Uterus (tissue), 4 donors: ENCODE data around the gene SNTG2. TPM values are rescaled to one million over a fixed set of nuclear protein-coding genes. Genes with fewer than 3 reads are reported as not detected.
A peak's percentile ranks its signal among the peaks of the same experiment; 100 is the strongest.

ENCODE experiments used
- DNase-seq, 2 donors: peaks; one replicate each; pipeline ENCODE4 v3.0.0-alpha.2; 2019 to 2020
- H3K27ac ChIP-seq, 2 donors: fragments of 200-600 bp; sonication (generic); 1 replicate in 1 of 2; 2 replicates in 1 of 2; pipeline ENCODE4 v1.5.1; 2016 to 2018
- H3K27me3 ChIP-seq, 2 donors: fragments of 200-600 bp; sonication (generic); one replicate each; pipeline ENCODE4 v1.5.1; 2018 to 2019; ENCODE audit warnings: control low read depth in 1 of 2
- H3K36me3 ChIP-seq, 2 donors: fragments of 200-600 bp; sonication (generic); one replicate each; pipeline ENCODE4 v1.5.1; 2019; ENCODE audit warnings: control low read depth in 1 of 2
- H3K4me1 ChIP-seq, 2 donors: fragments of 200-600 bp; sonication (generic); one replicate each; pipeline ENCODE4 v1.5.1; 2018 to 2019; ENCODE audit warnings: control low read depth in 1 of 2
- H3K4me3 ChIP-seq, 2 donors: fragments of 200-600 bp; sonication (generic); 1 replicate in 1 of 2; 2 replicates in 1 of 2; pipeline ENCODE4 v1.5.1; 2018 to 2019; ENCODE audit warnings: mild to moderate bottlenecking in 1 of 2
- H3K9me3 ChIP-seq, 2 donors: fragments of 200-600 bp; sonication (generic); one replicate each; pipeline ENCODE4 v1.5.1; 2019; ENCODE audit warnings: control low read depth in 1 of 2
- POLR2A ChIP-seq, 2 donors: fragments of 450-650 bp; IDR thresholded peaks; one replicate each; pipeline ENCODE4 v1.6.1; 2016; ENCODE audit warnings: antibody characterized with exemption in 2 of 2, mild to moderate bottlenecking in 1 of 2, moderate library complexity in 1 of 2
- intact Hi-C: fragments of 100-400 bp; cut with DNase I; formaldehyde crosslinking; loops from one replicate; pipeline ENCODE4 v1.15.1; 2023; ENCODE audit warnings: low total_unique reads
- total RNA-seq, 4 donors: library from RNA; depleted of rRNA in 3 of 4; stranded (reverse); fragments of >200 nt in 3 of 4; gene quantifications; one replicate each; pipeline versions ENCODE4 v1.1.0 to v1.2.4, GENCODE V29; 2014 to 2023
- TF ChIP-seq, protein P1 (sequence below), 4 experiments: fragments of 200-600 bp in 2 of 4; fragments of 450-650 bp in 2 of 4; sonication (generic) in 2 of 4; IDR thresholded peaks; one replicate each; pipeline ENCODE4 v1.5.1; 2016 to 2019; ENCODE audit warnings: antibody characterized with exemption in 4 of 4, mild to moderate bottlenecking in 2 of 4, moderate library complexity in 1 of 4
- donor health status: DM: yes; HTN: yes; CAD: no.

The SNTG2 gene
- total RNA-seq = 10 to 100 TPM in 3 of 4 donors, 1 to 10 TPM in 1; 3.2 to 46.2 (median 31.4) TPM

DNA sequence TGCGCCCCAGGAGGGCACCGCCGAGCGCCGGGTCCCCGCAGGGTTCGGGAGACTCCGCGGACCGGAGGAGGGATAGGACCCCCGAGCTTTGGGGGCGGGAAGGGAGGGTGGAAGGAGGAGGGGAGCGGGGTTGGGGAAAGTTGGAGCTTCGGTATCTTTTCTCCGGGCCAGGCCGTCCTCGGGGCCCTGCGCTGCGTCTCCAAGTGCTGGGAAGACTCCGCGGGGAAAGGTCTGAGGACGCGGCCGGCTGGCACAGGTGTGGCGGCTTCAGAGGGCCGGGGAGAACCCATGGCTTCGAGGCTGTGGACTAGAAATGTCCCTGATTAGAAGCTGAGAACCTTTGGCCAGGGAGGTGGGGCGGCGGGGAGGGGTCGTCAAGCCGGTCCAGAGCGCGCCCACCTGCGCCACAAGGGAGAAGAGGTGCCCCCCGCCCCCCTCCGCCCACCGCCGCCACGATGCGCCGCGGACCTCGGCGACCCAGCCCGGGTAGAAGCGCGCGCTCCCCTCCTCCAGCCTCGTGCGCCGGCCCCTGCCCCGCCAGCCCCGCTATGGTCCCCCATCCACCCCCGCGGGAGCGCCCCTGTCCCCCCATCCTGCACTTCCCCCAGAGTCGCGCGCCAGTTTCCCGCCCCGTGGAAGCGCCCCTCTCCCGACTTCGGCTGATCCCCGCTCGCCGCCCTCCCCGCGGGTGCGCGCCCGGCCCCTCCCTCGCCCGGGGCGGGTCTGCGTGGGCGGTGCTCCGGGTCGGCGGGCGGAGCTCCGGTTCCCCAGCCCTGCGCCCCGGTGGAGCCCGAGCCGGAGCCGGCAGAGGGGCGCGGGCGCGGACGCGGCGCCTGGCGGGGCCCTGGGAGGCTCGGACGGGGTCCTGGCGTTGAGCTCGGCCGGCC lies at the start of gene SNTG2:
TSS of gene SNTG2 (plus strand) at position 770 of the 887 bp plus-strand sequence. CDS start 148 bp downstream, outside the sequence.
- intact Hi-C loops = no loop called here

DNA sequence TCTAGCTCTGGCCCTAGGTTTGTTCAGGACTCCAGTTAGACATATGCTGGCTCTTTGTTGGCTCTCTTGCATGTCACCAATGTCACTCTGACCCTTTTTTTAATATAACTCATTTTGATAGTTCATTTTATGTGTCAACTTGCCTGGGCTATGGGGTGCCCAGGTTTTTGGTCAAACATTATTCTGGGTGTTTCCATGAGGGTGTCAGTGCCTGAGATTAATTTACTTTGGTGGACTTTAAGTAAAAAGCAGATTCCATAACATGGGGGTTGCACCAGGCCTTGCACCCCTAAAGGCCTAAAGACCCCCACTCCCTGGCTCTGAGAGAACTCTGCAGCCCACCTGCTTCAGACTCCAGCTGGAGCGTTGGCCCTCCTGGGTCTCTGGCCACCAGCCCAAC lies 48.1 kb upstream of the SNTG2 start:
- DNase-seq = no peak
- H3K36me3 ChIP-seq = no peaks in the 10 kb centered on the region
- TF ChIP-seq, protein P1, sequence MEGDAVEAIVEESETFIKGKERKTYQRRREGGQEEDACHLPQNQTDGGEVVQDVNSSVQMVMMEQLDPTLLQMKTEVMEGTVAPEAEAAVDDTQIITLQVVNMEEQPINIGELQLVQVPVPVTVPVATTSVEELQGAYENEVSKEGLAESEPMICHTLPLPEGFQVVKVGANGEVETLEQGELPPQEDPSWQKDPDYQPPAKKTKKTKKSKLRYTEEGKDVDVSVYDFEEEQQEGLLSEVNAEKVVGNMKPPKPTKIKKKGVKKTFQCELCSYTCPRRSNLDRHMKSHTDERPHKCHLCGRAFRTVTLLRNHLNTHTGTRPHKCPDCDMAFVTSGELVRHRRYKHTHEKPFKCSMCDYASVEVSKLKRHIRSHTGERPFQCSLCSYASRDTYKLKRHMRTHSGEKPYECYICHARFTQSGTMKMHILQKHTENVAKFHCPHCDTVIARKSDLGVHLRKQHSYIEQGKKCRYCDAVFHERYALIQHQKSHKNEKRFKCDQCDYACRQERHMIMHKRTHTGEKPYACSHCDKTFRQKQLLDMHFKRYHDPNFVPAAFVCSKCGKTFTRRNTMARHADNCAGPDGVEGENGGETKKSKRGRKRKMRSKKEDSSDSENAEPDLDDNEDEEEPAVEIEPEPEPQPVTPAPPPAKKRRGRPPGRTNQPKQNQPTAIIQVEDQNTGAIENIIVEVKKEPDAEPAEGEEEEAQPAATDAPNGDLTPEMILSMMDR (IDR thresholded peaks at IDR 0.05) = no peak
- no peak for TF ChIP-seq POLR2A (IDR thresholded peaks at IDR 0.05)
- no peaks in the 10 kb centered on the region for H3K9me3 ChIP-seq
- intact Hi-C loops = no loop called here
- H3K4me3 ChIP-seq = no peak overlapping the region
- no peaks in the 10 kb centered on the region for H3K27me3 ChIP-seq
- no peaks in the 10 kb centered on the region for H3K4me1 ChIP-seq
- no peak overlapping the region for H3K27ac ChIP-seq

More for the DNA sequence above, at the start of gene SNTG2:
- Histone ChIP-seq H3K27me3 (peaks cover 0 to 20% of the 10 kb centered on the region in 2 donors), H3K36me3 (no peaks in the 10 kb centered on the region), H3K9me3 (no peaks in the 10 kb centered on the region), H3K4me1 (peaks cover 0 to 19% of the 10 kb centered on the region in 2 donors), H3K27ac (peak within 1 kb of the TSS; percentile 51 to 72), H3K4me3 (peak within 1 kb of the TSS; percentile 43 to 55)
- TF ChIP-seq, protein P1 (IDR thresholded peaks at IDR 0.05) = no peak
- TF ChIP-seq POLR2A (IDR thresholded peaks at IDR 0.05) = peak; percentile 65 to 77
- peak in 1 of 2 donors; percentile 41 for DNase-seq

DNA sequence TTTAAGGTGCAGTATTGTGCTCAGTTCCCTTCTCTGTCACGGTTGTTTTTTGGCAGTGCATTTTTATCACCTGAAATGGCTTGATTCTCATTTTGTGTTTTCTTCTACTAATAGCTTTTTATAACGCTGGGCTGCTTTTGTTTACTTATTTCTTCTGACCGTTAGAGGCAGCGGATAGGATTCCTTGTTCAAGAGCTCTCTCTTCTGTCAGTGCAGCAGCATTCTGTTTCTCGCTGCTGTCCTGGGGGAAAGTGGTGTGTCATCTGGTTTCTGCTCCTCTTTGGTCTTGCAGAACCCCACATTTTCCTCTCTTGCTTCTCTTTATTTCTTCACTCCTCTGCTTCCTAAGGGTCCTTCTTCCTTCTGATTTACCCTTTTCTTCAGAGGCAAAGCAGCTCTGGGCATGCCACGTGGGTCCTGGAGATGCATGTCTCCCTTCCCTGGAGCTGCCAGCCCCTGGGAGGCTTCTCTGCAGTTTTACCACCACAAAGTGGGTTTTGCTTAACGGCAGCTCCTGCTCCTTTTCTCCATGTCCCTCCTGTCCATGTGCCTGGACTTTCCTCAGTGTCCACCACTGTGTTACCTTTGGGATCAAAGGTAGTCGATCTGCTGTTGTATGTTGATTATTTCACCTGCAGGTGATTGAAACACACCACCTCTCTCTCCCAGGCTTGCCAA lies 47.3 kb upstream of the SNTG2 start:
- Histone ChIP-seq H3K4me1 (no peaks in the 10 kb centered on the region), H3K9me3 (no peaks in the 10 kb centered on the region), H3K27ac (no peak overlapping the region), H3K4me3 (no peak overlapping the region), H3K36me3 (no peaks in the 10 kb centered on the region), H3K27me3 (no peaks in the 10 kb centered on the region)
- TF ChIP-seq POLR2A (IDR thresholded peaks at IDR 0.05) = no peak
- DNase-seq = no peak
- intact Hi-C loops = no loop called here

DNA sequence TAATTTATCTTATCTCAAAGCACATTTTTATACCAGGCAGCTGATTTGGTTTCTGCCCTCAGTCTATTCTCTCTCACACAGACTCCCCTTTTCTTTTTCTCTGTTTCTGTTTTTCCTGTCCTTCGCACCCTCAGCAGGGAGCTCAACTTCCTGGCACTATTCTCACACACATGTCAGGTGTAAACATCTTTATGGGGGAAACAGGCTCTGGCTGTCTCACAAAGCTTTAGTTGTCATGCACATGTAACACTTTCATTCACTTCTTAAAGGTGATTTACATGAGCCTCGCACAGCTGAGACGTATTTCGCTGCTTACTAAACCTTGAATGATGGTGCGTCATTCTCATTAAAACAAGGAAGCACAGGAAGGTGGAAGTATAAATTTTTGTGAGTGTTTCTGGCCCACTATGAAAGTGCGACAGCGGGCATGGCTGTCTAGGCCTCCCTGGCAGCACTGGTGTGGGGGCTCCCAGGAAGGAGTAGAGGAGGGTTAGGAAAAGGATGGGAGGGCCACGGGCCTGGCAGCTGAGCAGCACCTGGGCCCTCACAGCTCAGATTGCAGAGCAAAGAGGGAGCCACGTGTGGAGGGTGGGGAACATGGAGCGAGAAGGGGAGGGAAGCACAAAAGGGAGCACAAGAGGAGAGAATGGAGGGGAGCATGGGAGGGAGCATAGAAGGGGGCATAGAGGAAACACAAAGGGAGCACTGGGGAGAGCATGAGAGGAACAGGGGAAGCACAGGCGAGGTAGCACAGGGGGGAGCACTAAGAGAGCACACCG lies 46.2 kb upstream of the SNTG2 start:
- Histone ChIP-seq H3K27me3 (no peaks in the 10 kb centered on the region), H3K4me1 (no peaks in the 10 kb centered on the region), H3K27ac (no peak overlapping the region), H3K36me3 (no peaks in the 10 kb centered on the region), H3K9me3 (no peaks in the 10 kb centered on the region), H3K4me3 (no peak overlapping the region)
- TF ChIP-seq, protein P1 (IDR thresholded peaks at IDR 0.05) = no peak
- TF ChIP-seq POLR2A (IDR thresholded peaks at IDR 0.05) = no peak
- DNase-seq = no peak
- intact Hi-C loops = no loop called here

DNA sequence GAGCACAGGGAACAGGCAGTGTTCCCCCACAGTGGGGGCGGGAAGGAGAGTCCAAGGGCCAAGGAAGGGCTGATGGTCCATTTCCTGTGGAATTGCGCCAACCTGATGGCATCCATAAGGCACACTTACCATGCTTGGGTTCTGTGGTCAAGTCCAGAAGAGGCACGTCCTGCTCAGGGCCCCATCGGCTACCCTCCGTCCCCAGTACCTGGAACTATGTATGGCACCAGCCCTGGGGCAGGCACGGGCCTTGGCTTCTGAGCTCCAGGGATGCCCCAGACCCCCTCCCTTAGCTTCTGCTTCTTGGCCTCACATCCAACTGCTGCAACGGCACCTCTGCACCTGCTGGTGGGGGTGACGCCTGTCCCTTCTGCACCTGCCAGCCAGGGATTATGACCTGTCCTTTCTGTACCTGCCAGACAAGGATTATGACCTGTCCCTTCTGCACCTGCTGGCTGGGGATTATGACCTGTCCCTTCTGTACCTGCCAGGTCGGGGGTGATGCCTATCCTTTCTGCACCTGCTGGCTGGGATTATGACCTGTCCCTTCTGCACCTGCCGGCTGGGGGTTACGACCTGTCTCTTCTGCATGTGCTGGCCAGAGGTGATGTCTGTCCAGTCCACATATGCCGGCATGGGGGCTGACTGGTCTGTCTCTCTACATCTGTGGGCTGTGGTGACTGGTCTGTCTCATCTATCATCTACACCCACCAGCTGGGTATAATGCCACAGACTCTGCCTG lies 45.4 kb upstream of the SNTG2 start:
- H3K36me3 ChIP-seq = no peaks in the 10 kb centered on the region
- H3K27me3 ChIP-seq = no peaks in the 10 kb centered on the region
- no peak overlapping the region for H3K27ac ChIP-seq
- H3K9me3 ChIP-seq = no peaks in the 10 kb centered on the region
- no peak for DNase-seq
- intact Hi-C loops = no loop called here
- TF ChIP-seq POLR2A (IDR thresholded peaks at IDR 0.05) = no peak
- TF ChIP-seq, protein P1 (IDR thresholded peaks at IDR 0.05) = no peak
- H3K4me1 ChIP-seq = no peaks in the 10 kb centered on the region
- H3K4me3 ChIP-seq = no peak overlapping the region
